Measurements from ENCODE around the gene BLCAP. TPM values are rescaled to one million over a fixed set of nuclear protein-coding genes. Genes with fewer than 3 reads are reported as not detected.
"Not testable (repeated sequence)": the region's sequence is repeated elsewhere in the genome, so short reads cannot be mapped to it uniquely, and the experiment has no call there.

Gene BLCAP
- total RNA-seq, 6 experiments from 2014 or later, result 32.7 to 75.5 (median 47.8) TPM

DNA sequence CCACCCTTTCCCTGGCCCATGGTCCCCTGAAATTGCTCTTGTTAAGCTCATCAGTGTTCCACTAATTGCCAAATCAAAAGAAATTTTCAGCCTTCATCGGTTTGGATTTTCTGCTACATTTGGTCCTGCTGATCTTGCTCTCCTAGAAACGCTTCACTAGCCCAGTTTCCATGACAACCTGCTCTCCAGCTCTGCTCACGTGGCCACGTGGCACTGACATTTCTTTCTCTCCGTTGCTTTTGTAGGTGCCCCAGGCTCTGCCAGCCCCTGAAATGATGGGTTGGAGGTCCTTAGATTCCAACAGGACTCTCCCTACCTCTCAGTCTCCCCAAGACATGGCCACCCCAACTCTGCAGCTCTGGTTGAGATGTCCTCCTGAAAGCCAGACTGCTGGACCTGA is 52.4 kb downstream of the BLCAP start:
- Histone ChIP-seq H3K9me3 (no peaks in the 10 kb centered on the region), H3K36me3 (no peaks in the 10 kb centered on the region), H3K4me3 (no peak overlapping the region), H3K27ac (no peak overlapping the region), H3K27me3 (no peaks in the 10 kb centered on the region), H3K4me1 (no peaks in the 10 kb centered on the region)
- no peak for ATAC-seq
- DNase-seq, result no peak
- TF ChIP-seq, protein P1, sequence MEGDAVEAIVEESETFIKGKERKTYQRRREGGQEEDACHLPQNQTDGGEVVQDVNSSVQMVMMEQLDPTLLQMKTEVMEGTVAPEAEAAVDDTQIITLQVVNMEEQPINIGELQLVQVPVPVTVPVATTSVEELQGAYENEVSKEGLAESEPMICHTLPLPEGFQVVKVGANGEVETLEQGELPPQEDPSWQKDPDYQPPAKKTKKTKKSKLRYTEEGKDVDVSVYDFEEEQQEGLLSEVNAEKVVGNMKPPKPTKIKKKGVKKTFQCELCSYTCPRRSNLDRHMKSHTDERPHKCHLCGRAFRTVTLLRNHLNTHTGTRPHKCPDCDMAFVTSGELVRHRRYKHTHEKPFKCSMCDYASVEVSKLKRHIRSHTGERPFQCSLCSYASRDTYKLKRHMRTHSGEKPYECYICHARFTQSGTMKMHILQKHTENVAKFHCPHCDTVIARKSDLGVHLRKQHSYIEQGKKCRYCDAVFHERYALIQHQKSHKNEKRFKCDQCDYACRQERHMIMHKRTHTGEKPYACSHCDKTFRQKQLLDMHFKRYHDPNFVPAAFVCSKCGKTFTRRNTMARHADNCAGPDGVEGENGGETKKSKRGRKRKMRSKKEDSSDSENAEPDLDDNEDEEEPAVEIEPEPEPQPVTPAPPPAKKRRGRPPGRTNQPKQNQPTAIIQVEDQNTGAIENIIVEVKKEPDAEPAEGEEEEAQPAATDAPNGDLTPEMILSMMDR (IDR thresholded peaks at IDR 0.05), result no peak
- TF ChIP-seq POLR2A (IDR thresholded peaks at IDR 0.05), result no peak
- intact Hi-C loops (cut with DNase I), result no loop called here
- WGBS (ENCODE audit: insufficient coverage, low coverage, low lambda C conversion rate, missing lambda C conversion rate), result 80% methylated on average over 5 of the region's 5 CpGs

DNA sequence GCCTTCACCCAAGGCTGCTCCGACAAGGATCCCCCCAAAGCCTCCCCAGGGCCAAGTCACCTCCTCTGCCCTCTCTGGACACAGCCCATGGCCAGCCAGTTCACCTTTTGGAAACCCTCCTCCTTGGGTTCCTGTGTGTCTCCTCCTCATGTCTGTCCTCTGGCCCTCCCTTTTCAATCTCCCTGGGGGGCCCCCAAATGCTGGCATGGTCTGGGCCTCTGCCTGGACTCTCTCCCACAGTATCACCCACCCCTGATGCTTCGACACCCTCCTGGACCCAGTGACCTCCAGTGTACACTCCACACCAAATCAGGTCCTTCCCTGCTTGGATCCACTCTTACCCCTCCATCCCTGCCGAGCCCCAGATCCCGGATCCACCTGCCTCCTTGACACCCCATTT is 53.3 kb downstream of the BLCAP start:
- TF ChIP-seq, protein P1 (IDR thresholded peaks at IDR 0.05), result no peak
- TF ChIP-seq POLR2A (IDR thresholded peaks at IDR 0.05), result no peak
- WGBS (ENCODE audit: insufficient coverage, low coverage, low lambda C conversion rate, missing lambda C conversion rate), result 61% methylated on average over 4 of the region's 4 CpGs
- intact Hi-C loops (cut with DNase I), result no loop called here
- Histone ChIP-seq H3K27ac (no peak overlapping the region), H3K36me3 (no peaks in the 10 kb centered on the region), H3K9me3 (no peaks in the 10 kb centered on the region), H3K27me3 (no peaks in the 10 kb centered on the region), H3K4me1 (no peaks in the 10 kb centered on the region), H3K4me3 (no peak overlapping the region)
- DNase-seq (no peak), ATAC-seq (no peak)

DNA sequence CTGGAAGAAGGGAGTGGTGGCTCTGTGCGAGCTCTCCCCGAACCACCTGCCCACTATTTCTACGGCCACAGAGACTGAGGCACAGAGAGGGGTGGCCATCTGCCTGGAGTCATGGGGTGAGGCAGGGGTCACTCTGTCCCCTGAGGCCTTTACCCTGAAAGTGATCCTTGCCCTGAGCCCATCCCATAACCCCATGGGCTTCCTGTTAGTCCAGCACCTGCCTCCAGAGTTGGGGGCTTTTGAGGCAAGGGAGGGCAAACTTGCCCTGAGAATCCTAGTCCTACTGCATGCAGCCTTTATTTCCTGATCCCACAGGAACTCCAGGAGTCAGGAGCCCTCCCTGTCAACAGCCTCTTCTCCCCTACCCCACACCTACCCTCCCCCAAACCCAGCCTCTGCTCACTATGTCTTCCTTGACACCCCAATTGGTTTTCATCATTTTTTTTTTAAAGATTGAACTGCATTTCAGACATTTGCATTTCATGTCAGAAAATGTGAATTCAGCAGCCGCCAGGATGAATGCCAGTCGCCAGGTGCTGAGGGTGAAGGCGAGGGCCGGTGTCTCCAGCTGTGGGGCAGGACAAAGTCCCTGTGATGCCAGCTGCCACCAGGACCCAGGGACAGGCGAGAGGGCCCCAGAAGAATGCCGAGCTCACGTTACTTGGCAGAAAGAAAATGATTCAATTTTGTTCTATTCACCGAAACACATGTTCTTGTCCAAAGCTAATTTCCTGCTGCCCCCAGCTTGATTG is 54.3 kb downstream of the BLCAP start:
- no peaks in the 10 kb centered on the region for H3K36me3 ChIP-seq
- H3K9me3 ChIP-seq, result no peaks in the 10 kb centered on the region
- H3K27ac ChIP-seq, result no peak overlapping the region
- no peaks in the 10 kb centered on the region for H3K4me1 ChIP-seq
- no peak overlapping the region for H3K4me3 ChIP-seq
- DNase-seq (no peak), ATAC-seq (no peak)
- no peaks in the 10 kb centered on the region for H3K27me3 ChIP-seq
- TF ChIP-seq, protein P1 (IDR thresholded peaks at IDR 0.05), result no peak
- TF ChIP-seq POLR2A (IDR thresholded peaks at IDR 0.05), result no peak
- WGBS (ENCODE audit: insufficient coverage, low coverage, low lambda C conversion rate, missing lambda C conversion rate), result 86% methylated on average over 11 of the region's 11 CpGs
- intact Hi-C loops (cut with DNase I), result no loop called here

DNA sequence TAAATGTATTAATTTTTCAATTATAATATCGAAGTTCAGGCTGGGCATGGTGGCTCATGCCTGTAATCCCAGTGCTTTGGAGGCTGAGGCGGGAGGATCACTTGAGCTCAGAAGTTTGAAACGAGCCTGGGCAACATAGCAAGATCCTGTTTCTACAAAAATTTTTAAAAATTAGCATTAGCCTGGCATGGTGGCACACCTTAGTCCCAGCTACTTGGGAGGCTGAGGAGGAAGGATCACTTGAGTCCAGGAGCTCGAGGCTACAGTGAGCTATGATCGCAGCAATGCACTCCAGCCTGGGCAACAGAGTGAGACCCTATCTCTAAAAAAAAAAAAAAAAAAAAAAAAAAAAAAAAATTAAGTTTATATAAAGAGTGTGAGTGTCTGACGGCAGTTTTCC is 55.2 kb downstream of the BLCAP start:
- intact Hi-C loops (cut with DNase I); ATAC-seq; H3K36me3 ChIP-seq; H3K4me1 ChIP-seq; H3K27me3 ChIP-seq; H3K4me3 ChIP-seq; H3K9me3 ChIP-seq; DNase-seq; H3K27ac ChIP-seq: not testable (repeated sequence)
- 76% methylated on average over 5 of the region's 6 CpGs for WGBS (ENCODE audit: insufficient coverage, low coverage, low lambda C conversion rate, missing lambda C conversion rate)

DNA sequence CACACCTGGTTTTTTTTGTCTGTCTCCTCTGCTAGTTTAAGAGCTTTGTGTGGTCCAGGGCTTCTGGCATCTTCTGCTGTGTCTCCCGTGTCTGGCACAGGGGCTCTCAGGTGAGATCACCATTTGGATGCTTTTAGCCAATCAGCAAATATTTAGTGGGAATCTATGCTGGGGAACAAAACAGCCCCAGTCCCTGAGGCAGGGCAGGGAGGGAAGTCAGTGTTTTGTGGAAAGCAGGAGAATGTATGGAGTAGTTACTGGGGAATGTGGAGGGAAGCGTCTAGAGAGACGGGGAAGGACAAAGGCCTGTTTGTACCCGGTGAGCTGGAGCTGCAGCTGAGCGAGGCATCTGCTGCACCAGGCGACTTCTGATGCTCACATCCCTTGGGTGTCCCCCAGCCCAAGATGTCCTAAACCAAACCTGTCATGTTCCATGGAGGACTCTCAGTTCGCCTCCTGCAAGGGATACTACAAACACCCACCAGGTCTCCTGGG is 55.9 kb downstream of the BLCAP start:
- ATAC-seq, result no peak
- DNase-seq, result no peak
- H3K27ac ChIP-seq, result no peak overlapping the region
- no peaks in the 10 kb centered on the region for H3K4me1 ChIP-seq
- H3K36me3 ChIP-seq, result no peaks in the 10 kb centered on the region
- intact Hi-C loops (cut with DNase I), result no loop called here
- TF ChIP-seq, protein P1 (IDR thresholded peaks at IDR 0.05), result no peak
- TF ChIP-seq POLR2A (IDR thresholded peaks at IDR 0.05), result no peak
- H3K4me3 ChIP-seq, result no peak overlapping the region
- 56% methylated on average over 1 of the region's 7 CpGs for WGBS (ENCODE audit: insufficient coverage, low coverage, low lambda C conversion rate, missing lambda C conversion rate)
- H3K27me3 ChIP-seq, result no peaks in the 10 kb centered on the region
- no peaks in the 10 kb centered on the region for H3K9me3 ChIP-seq

DNA sequence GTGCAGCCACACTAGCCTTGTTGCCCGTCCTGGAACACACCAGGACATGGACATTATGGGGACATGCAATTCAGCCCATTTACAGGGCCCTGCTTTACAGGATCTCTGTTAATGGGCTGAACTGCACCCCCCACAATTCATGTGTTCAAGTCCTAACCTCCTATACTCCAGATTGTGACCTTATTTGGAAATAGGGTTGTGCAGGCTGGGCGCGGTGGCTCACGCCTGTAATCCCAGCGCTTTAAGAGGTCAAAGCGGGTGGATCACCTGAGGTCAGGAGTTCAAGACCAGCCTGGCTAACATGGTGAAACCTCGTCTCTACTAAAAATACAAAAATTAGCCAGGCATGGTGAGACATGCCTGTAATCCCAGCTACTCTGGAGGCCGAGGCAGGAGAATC is 57.5 kb downstream of the BLCAP start:
- H3K9me3 ChIP-seq; H3K4me1 ChIP-seq; H3K36me3 ChIP-seq; H3K4me3 ChIP-seq; DNase-seq; H3K27ac ChIP-seq; H3K27me3 ChIP-seq; intact Hi-C loops (cut with DNase I); ATAC-seq: not testable (repeated sequence)
- 93% methylated on average over 4 of the region's 8 CpGs for WGBS (ENCODE audit: insufficient coverage, low coverage, low lambda C conversion rate, missing lambda C conversion rate)

Data from right lobe of liver (tissue), 6 donors.